Smooth muscle cell (in vitro differentiated cells): ENCODE data around the gene OR2T33. TPM values are rescaled to one million over a fixed set of nuclear protein-coding genes. Genes with fewer than 3 reads are reported as not detected.
"Not testable (repeated sequence)": the region's sequence is repeated elsewhere in the genome, so short reads cannot be mapped to it uniquely, and the experiment has no call there.

Source experiments
- DNase-seq: peaks from one replicate; lab custom pipeline; 2025; ENCODE audit not compliant: unreplicated experiment; lab: John Stamatoyannopoulos, UW
- H2AFZ ChIP-seq: fragments of 200-600 bp; sonication (generic); 2 replicates; pipeline ENCODE4 v1.6.0; 2016; ENCODE audit warnings: antibody characterized with exemption, low read depth, mild to moderate bottlenecking
- H3F3A ChIP-seq: fragments of 200-600 bp; sonication (generic); 2 replicates; pipeline ENCODE4 v1.6.0; 2017; ENCODE audit warnings: antibody characterized with exemption, low read depth
- H3K27ac ChIP-seq: fragments of 200-600 bp; sonication (generic); 2 replicates; pipeline ENCODE4 v1.5.1; 2016; ENCODE audit warnings: low read depth, mild to moderate bottlenecking
- H3K27me3 ChIP-seq: fragments of 200-600 bp; sonication (generic); 2 replicates; pipeline ENCODE4 v1.6.1; 2016; ENCODE audit warnings: low read depth, mild to moderate bottlenecking
- H3K36me3 ChIP-seq: fragments of 200-600 bp; sonication (generic); 2 replicates; pipeline ENCODE4 v1.5.1; 2016; ENCODE audit warnings: low read depth
- H3K4me1 ChIP-seq: fragments of 200-600 bp; sonication (generic); 2 replicates; pipeline ENCODE4 v1.5.1; 2016; ENCODE audit warnings: low read depth
- H3K4me2 ChIP-seq: fragments of 200-600 bp; sonication (generic); 2 replicates; pipeline ENCODE4 v1.6.0; 2016; ENCODE audit warnings: mild to moderate bottlenecking
- H3K4me3 ChIP-seq: fragments of 200-600 bp; sonication (generic); 2 replicates; pipeline ENCODE4 v1.5.1; 2016; ENCODE audit warnings: mild to moderate bottlenecking
- H3K79me2 ChIP-seq: fragments of 200-600 bp; sonication (generic); 2 replicates; pipeline ENCODE4 v1.6.0; 2016; ENCODE audit warnings: low read depth, mild to moderate bottlenecking
- H3K9ac ChIP-seq: fragments of 200-600 bp; sonication (generic); 2 replicates; pipeline ENCODE4 v1.6.0; 2016; ENCODE audit warnings: low read depth
- H3K9me3 ChIP-seq: fragments of 200-600 bp; sonication (generic); replicated peaks from 2 replicates; pipeline ENCODE4 v1.5.1; 2016; ENCODE audit warnings: low read depth
- H4K20me1 ChIP-seq: fragments of 200-600 bp; sonication (generic); 2 replicates; pipeline ENCODE4 v1.6.0; 2016; ENCODE audit warnings: low read depth
- CTCF ChIP-seq: fragments of 200-600 bp; sonication (generic); IDR thresholded peaks from 2 replicates; pipeline ENCODE4 v1.5.1; 2017; ENCODE audit warnings: borderline replicate concordance, mild to moderate bottlenecking, antibody characterized with exemption; ENCODE audit not compliant: insufficient read depth, poor library complexity, severe bottlenecking
- WGBS: methylation state at CpG from one replicate; pipeline ENCODE4 v1.1.7; 2016; ENCODE audit warnings: low lambda C conversion rate; 5-methylcytosine and 5-hydroxymethylcytosine counted together
- polyA plus RNA-seq: library from polyadenylated mRNA; unstranded; fragments of >200 nt; fragmentation: Nextera tagmentation; extraction: Ambion mirVana; gene quantifications from 2 replicates; pipeline ENCODE4 v1.2.1, GENCODE V29; 2016
- total RNA-seq: library from RNA; depleted of rRNA; stranded (reverse); fragments of >200 nt; gene quantifications from 2 replicates; pipeline ENCODE4 v1.2.3, GENCODE V29; 2014

Gene OR2T33
- total and polyA plus RNA-seq, 2 experiments from 2014 or later = not detected

DNA sequence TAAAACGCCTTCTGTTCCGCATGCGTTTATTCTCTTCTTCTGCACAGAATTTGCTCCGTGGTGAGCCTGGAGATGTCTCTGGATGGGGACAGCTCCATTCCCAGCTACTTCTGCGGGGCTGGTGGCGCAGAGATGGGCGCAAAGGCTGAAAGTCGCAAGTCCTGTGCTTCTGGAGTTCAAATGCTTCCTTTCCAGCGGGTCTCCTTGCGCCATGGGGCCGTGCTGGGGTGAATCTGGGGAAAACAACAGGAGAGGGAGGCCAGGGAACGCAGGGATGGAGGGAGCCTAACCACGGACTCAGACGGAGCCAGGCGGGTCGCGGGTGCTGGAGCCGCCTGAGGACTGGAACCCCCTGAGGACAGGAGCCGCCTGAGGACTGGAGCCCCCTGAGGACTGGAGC lies 28.3 kb upstream of the OR2T33 start:
- Histone ChIP-seq H3K4me3 (no peak overlapping the region), H3K9ac (no peak overlapping the region), H4K20me1 (no peaks in the 10 kb centered on the region), H3K27me3 (no peaks in the 10 kb centered on the region), H3K4me2 (no peak overlapping the region), H3K9me3 (peaks cover 5% of the 10 kb centered on the region), H3F3A (no peaks in the 10 kb centered on the region), H3K36me3 (no peaks in the 10 kb centered on the region), H3K4me1 (no peaks in the 10 kb centered on the region), H3K79me2 (no peaks in the 10 kb centered on the region), H2AFZ (no peak overlapping the region), H3K27ac (no peak overlapping the region)
- no peak for DNase-seq
- no peak for TF ChIP-seq CTCF
- 76% methylated on average over 19 of the region's 19 CpGs for WGBS

DNA sequence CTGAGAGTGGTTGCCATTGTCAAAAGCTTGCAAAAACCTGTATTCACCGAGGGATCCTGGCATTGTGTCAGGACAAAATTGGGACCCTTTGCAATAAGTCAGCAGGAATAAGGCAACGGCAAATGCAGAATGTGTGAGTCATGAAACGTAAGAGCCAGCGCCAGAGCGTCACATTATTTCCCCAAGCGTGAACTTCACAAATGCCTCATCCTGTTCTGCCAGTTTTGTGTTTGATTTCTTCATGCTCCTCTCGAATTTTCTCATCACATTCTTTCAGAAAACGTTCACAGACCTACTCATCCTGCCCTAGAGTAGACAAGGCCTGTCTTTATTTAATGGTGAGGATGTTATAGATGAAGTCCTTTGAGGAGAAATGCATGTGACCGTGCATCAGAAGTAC lies 27.9 kb upstream of the OR2T33 start:
- not testable (repeated sequence) for H3K4me3 ChIP-seq, H3K36me3 ChIP-seq, H3K4me1 ChIP-seq, H3K9ac ChIP-seq, H4K20me1 ChIP-seq, H3K79me2 ChIP-seq, H3K27ac ChIP-seq, H3K4me2 ChIP-seq, DNase-seq, H3K27me3 ChIP-seq, H3K9me3 ChIP-seq, H2AFZ ChIP-seq, H3F3A ChIP-seq
- WGBS = 66% methylated on average over 9 of the region's 9 CpGs

- H3K27me3 ChIP-seq = no peaks in the 10 kb centered on the region
- no peaks in the 10 kb centered on the region for H3F3A ChIP-seq
- no peaks in the 10 kb centered on the region for H4K20me1 ChIP-seq
- H3K9ac ChIP-seq = no peak within 1 kb of the TSS
- H3K4me2 ChIP-seq = no peak within 1 kb of the TSS
- no peak for TF ChIP-seq CTCF
- H3K79me2 ChIP-seq = no peaks in the 10 kb centered on the region
- no peak within 1 kb of the TSS for H2AFZ ChIP-seq
- no peak within 1 kb of the TSS for H3K27ac ChIP-seq
- H3K4me3 ChIP-seq = no peak within 1 kb of the TSS
- DNase-seq = no peak
- no peaks in the 10 kb centered on the region for H3K36me3 ChIP-seq
- WGBS = 77% methylated on average over 1 of the region's 1 CpG
- H3K9me3 ChIP-seq = no peaks in the 10 kb centered on the region
- H3K4me1 ChIP-seq = no peaks in the 10 kb centered on the region
Measured at GRCh38 chr1:248303324-248303723, 25.5 kb upstream of the OR2T33 start, which contains the start of gene OR2T12. Gene OR2T12 (minus strand): TSS chr1:248303424. CDS start chr1:248295578, 7,846 bp downstream.

DNA sequence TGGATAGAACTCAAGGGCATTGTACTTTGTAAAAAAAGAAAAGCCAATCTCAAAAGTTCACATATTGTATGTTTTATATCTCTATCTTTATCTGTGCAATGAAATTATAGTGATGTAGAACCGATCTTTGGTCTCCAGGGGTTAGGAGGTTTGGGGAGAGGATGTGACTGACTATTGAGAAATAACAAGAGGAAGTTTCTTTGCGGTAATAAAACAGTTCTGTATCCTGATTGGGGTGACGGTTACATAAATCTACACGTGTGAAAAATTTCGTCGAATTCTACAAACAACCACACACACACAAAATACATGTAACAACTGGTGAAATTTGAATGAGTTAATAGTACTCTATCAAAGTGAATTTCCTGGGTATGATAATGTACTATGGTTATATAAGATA lies 10.6 kb upstream of the OR2T33 start:
- Histone ChIP-seq H3K27me3 (no peaks in the 10 kb centered on the region), H3K4me1 (no peaks in the 10 kb centered on the region), H3K9ac (no peak overlapping the region), H3K27ac (no peak overlapping the region), H2AFZ (no peak overlapping the region), H3F3A (no peaks in the 10 kb centered on the region), H3K79me2 (no peaks in the 10 kb centered on the region), H4K20me1 (no peaks in the 10 kb centered on the region), H3K4me2 (no peak overlapping the region), H3K9me3 (peaks cover 11% of the 10 kb centered on the region), H3K36me3 (no peaks in the 10 kb centered on the region), H3K4me3 (no peak overlapping the region)
- WGBS = 43% methylated on average over 6 of the region's 6 CpGs
- DNase-seq = no peak
- TF ChIP-seq CTCF = no peak

GRCh38 chr1:248273225-248273624 lies 4.6 kb downstream of the OR2T33 start:
- H3K27me3 ChIP-seq, H3K79me2 ChIP-seq, H3K36me3 ChIP-seq, H3K27ac ChIP-seq, H3K4me1 ChIP-seq, H2AFZ ChIP-seq, H3K9me3 ChIP-seq, DNase-seq, H3K4me2 ChIP-seq, H3K4me3 ChIP-seq, H3F3A ChIP-seq, H4K20me1 ChIP-seq, H3K9ac ChIP-seq: not testable (repeated sequence)
- WGBS = 86% methylated on average over 9 of the region's 16 CpGs
